IMR-90 (cell line): ENCODE data around the gene TRMO. TPM values are rescaled to one million over a fixed set of nuclear protein-coding genes. Genes with fewer than 3 reads are reported as not detected.

Source experiments
- ATAC-seq: fragments of 200-7000 bp; cut with Tn5 transposase; 2 replicates; pipeline ENCODE4 v1.9.1; 2020; ENCODE audit warnings: low read depth, mild to moderate bottlenecking, moderate library complexity
- BruUV-seq: library from RNA; stranded (reverse); fragments of 400-500 nt; replicated peaks from 2 replicates; lab custom pipeline; 2021; lab: Mats Ljungman, UMichigan
- CTCF ChIA-PET: fragments of 300-600 bp; formaldehyde crosslinking; extraction: SDS; loops from one replicate; lab custom pipeline; 2021; ENCODE audit warnings: antibody characterized with exemption; lab: Yijun Ruan, JAX
- POLR2A ChIA-PET: fragments of 300-600 bp; sonication (Branson Sonifier 250); formaldehyde crosslinking; loops from one replicate; lab custom pipeline; 2022; ENCODE audit warnings: antibody characterized with exemption; ENCODE audit not compliant: unreplicated experiment; lab: Charles Lee
- DNase-seq: peaks from one replicate; pipeline ENCODE4 v3.0.0; 2013
- H2AFZ ChIP-seq: replicated peaks from 2 replicates; pipeline ENCODE3; 2013; ENCODE audit warnings: low read length, mild to moderate bottlenecking; ENCODE audit not compliant: poor library complexity
- H2AK5ac ChIP-seq: 2 replicates; pipeline ENCODE4 v1.6.1; 2013; ENCODE audit warnings: low read depth, low read length, inconsistent platforms
- H2AK9ac ChIP-seq: replicated peaks from 2 replicates; pipeline ENCODE3; 2013; ENCODE audit warnings: mild to moderate bottlenecking, low read depth, low read length, moderate library complexity; ENCODE audit not compliant: poor library complexity
- H2BK120ac ChIP-seq: 2 replicates; pipeline ENCODE4 v1.6.1; 2013; ENCODE audit warnings: low read depth, low read length, inconsistent platforms
- H2BK15ac ChIP-seq: 3 replicates; pipeline ENCODE4 v1.6.1; 2013; ENCODE audit warnings: low read depth, low read length, inconsistent platforms
- H2BK20ac ChIP-seq: 2 replicates; pipeline ENCODE4 v1.6.1; 2013; ENCODE audit warnings: low read depth, mild to moderate bottlenecking, inconsistent platforms, low read length, moderate library complexity
- H2BK5ac ChIP-seq: 2 replicates; pipeline ENCODE4 v1.6.1; 2013; ENCODE audit warnings: mild to moderate bottlenecking, low read depth, low read length, inconsistent platforms; ENCODE audit not compliant: poor library complexity, severe bottlenecking
- H3K14ac ChIP-seq: replicated peaks from 2 replicates; pipeline ENCODE4 v1.6.1; 2013; ENCODE audit warnings: low read depth, low read length, inconsistent platforms
- H3K18ac ChIP-seq: 2 replicates; pipeline ENCODE4 v1.6.1; 2013; ENCODE audit warnings: low read depth, low read length, control low read depth
- H3K23ac ChIP-seq: 2 replicates; pipeline ENCODE4 v1.6.1; 2013; ENCODE audit warnings: low read depth, low read length, inconsistent platforms
- H3K27ac ChIP-seq: 2 replicates; pipeline ENCODE4 v1.5.1; 2013; ENCODE audit warnings: mild to moderate bottlenecking, control low read depth, low read length; ENCODE audit not compliant: insufficient read depth
- H3K27me3 ChIP-seq: 2 replicates; pipeline ENCODE4 v1.6.1; 2013; ENCODE audit warnings: low read length; ENCODE audit not compliant: control insufficient read depth, insufficient read depth
- H3K36me3 ChIP-seq: 2 replicates; pipeline ENCODE4 v1.6.1; 2013; ENCODE audit warnings: low read length, mixed read lengths; ENCODE audit not compliant: control insufficient read depth, insufficient read depth
- H3K4ac ChIP-seq: 2 replicates; pipeline ENCODE4 v1.6.1; 2013; ENCODE audit warnings: low read depth, low read length, inconsistent platforms
- H3K4me1 ChIP-seq: 2 replicates; pipeline ENCODE4 v1.6.1; 2013; ENCODE audit warnings: low read length, mixed read lengths; ENCODE audit not compliant: control insufficient read depth, insufficient read depth
- H3K4me2 ChIP-seq: 2 replicates; pipeline ENCODE4 v1.6.1; 2013; ENCODE audit warnings: low read depth, mild to moderate bottlenecking, control low read depth, low read length, moderate library complexity
- H3K4me3 ChIP-seq: 2 replicates; pipeline ENCODE4 v1.5.1; 2013; ENCODE audit warnings: low read depth, mild to moderate bottlenecking, control low read depth, low read length, moderate library complexity; ENCODE audit not compliant: insufficient read depth
- H3K56ac ChIP-seq: 2 replicates; pipeline ENCODE4 v1.6.1; 2013; ENCODE audit warnings: low read length, inconsistent platforms; ENCODE audit not compliant: insufficient read depth; ENCODE audit errors: extremely low read depth
- H3K79me1 ChIP-seq, 2 experiments: 2 replicates each; pipeline ENCODE4 v1.6.1; 2013; ENCODE audit warnings: low read length in 2 of 2, inconsistent platforms in 1 of 2, low read depth in 1 of 2
- H3K9ac ChIP-seq: 2 replicates; pipeline ENCODE4 v1.6.1; 2013; ENCODE audit warnings: low read depth, low read length, control low read depth
- H3K9me1 ChIP-seq: 2 replicates; pipeline ENCODE4 v1.6.1; 2013; ENCODE audit warnings: low read length, inconsistent platforms; ENCODE audit not compliant: insufficient read depth
- H3K9me3 ChIP-seq: 2 replicates; pipeline ENCODE4 v1.6.1; 2013; ENCODE audit warnings: low read length; ENCODE audit not compliant: control insufficient read depth, insufficient read depth
- H4K20me1 ChIP-seq: 2 replicates; pipeline ENCODE4 v1.6.1; 2013; ENCODE audit warnings: low read length, inconsistent platforms; ENCODE audit not compliant: insufficient read depth
- H4K5ac ChIP-seq: 2 replicates; pipeline ENCODE4 v1.6.1; 2013; ENCODE audit warnings: mild to moderate bottlenecking, low read depth, low read length, control low read depth
- H4K8ac ChIP-seq, 2 experiments: 2 replicates each; pipeline ENCODE4 v1.6.1; 2013; ENCODE audit warnings: low read depth in 2 of 2, low read length in 2 of 2, control low read depth in 1 of 2, inconsistent platforms in 1 of 2
- H4K91ac ChIP-seq: 2 replicates; pipeline ENCODE4 v1.6.1; 2013; ENCODE audit warnings: low read depth, low read length, inconsistent platforms; ENCODE audit not compliant: insufficient read depth
- CTCF ChIP-seq: conservative IDR thresholded peaks from 2 replicates; pipeline ENCODE4 v1.5.1; 2012; ENCODE audit warnings: mild to moderate bottlenecking, low read depth, low read length, improper control_type of control experiment
- RFX5 ChIP-seq: IDR thresholded peaks from 2 replicates; pipeline ENCODE4 v1.8.0; 2012; ENCODE audit warnings: low read depth, mild to moderate bottlenecking, low read length, moderate library complexity
- dilution Hi-C: fragments of 300-500 bp; cut with HindIII; formaldehyde crosslinking; loops from one replicate; pipeline ENCODE4 v1.14.3; 2018; ENCODE audit warnings: low sequenced_read_pairs; ENCODE audit not compliant: unreplicated experiment
- in situ Hi-C: fragments of 300-500 bp; cut with MboI; formaldehyde crosslinking; loops from 3 replicates; pipeline ENCODE4 v1.14.3; 2019; ENCODE audit warnings: low sequenced_read_pairs, inconsistent platforms, mixed read lengths
- intact Hi-C: fragments of 100-400 bp; cut with micrococcal nuclease; formaldehyde crosslinking; loops from 2 replicates; pipeline ENCODE4 v1.10.0; 2022
- polyA plus RNA-seq, 3 experiments: library from polyadenylated mRNA; depleted of rRNA; stranded (reverse); fragments of >200 nt; gene quantifications; 2 replicates each; pipeline ENCODE4 v1.2.3, GENCODE V29; 2012; ENCODE audit warnings: low replicate concordance in 1 of 3
- total RNA-seq: library from RNA; depleted of rRNA; stranded (reverse); fragments of >200 nt; gene quantifications from 2 replicates; pipeline ENCODE4 v1.2.3, GENCODE V29; 2012

TRMO gene
- total and polyA plus RNA-seq, 2 of the 4 experiments (the other 2 are of a cell fraction) = 10.2 to 19.9 TPM

DNA sequence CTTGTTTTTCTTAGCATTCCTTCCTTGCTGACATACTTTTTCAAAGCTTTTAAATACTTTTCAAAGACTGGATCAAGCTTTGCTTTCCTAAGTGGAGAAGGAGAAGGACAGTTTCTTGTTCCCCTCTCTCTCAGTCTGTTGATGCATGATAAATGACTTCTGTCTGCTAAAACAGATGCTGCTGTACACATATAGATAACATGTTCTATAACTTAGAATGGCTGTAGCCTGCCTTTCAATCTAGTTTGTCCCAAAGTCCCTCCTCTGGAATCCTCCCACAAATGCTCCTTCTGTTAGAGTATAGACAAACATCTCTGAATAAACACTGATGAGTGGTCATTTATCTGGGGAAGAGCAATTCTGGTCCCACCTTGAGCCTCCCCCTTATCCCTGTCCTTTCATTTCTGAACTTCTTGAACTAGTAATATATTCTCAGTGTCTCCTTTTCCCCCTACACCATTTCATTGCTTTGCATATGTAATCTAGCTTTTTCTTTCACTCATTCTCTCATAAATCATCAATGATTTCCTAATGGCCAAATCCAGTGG lies 21.1 kb upstream of the TRMO start:
- CTCF ChIA-PET = interaction anchor here (0.5 kb wide), 1 partner anchor 246 kb away, joined by 3 read pairs; no protein-coding TSS in a partner anchor
- H3K79me1 ChIP-seq = no peaks in the 10 kb centered on the region
- no peak overlapping the region for H3K14ac ChIP-seq
- no peak overlapping the region for H2AFZ ChIP-seq
- H3K27ac ChIP-seq = no peak overlapping the region
- H2AK5ac ChIP-seq = no peak overlapping the region
- H4K20me1 ChIP-seq = no peaks in the 10 kb centered on the region
- no peak overlapping the region for H3K4me2 ChIP-seq
- H2BK20ac ChIP-seq = no peak overlapping the region
- no peaks in the 10 kb centered on the region; the same call in 1 of the 2 replicates for H3K9me3 ChIP-seq
- intact Hi-C loops = no loop called here
- no peaks in the 10 kb centered on the region for H3K9me1 ChIP-seq
- H3K27me3 ChIP-seq = peaks cover 43% of the 10 kb centered on the region
- H3K18ac ChIP-seq = no peak overlapping the region
- no peak overlapping the region for H3K4me3 ChIP-seq
- ATAC-seq (no peak), DNase-seq (no peak)
- no peak overlapping the region for H4K5ac ChIP-seq
- H3K56ac ChIP-seq = no peak overlapping the region
- H4K8ac ChIP-seq = no peak overlapping the region
- no peak overlapping the region for H2BK120ac ChIP-seq
- H2BK5ac ChIP-seq = no peak overlapping the region
- no peak overlapping the region for H3K4ac ChIP-seq
- POLR2A ChIA-PET = no interaction called here
- H2AK9ac ChIP-seq = no peak overlapping the region
- TF ChIP-seq CTCF (no peak), RFX5 (no peak)
- in situ Hi-C loops = no loop called here
- no peak overlapping the region for H4K91ac ChIP-seq
- H3K9ac ChIP-seq = no peak overlapping the region
- H3K36me3 ChIP-seq = no peaks in the 10 kb centered on the region
- no peak overlapping the region for H3K23ac ChIP-seq
- no peaks in the 10 kb centered on the region for H3K4me1 ChIP-seq
- dilution Hi-C loops = no loop called here
- no peak overlapping the region for H2BK15ac ChIP-seq
- no TSS peak for BruUV-seq
